Activated effector memory CD4-positive, alpha-beta T cell treated with anti-CD3 and anti-CD28 coated beads, Interleukin-2, amount 50 U/mL, for 16 hours (primary cell): ENCODE measurements around the gene BCL2L2.
"Not testable (repeated sequence)": the region's sequence is repeated elsewhere in the genome, so short reads cannot be mapped to it uniquely, and the experiment has no call there.

Source experiments
- DNase-seq: peaks from one replicate; pipeline ENCODE4 v3.0.0-alpha.2; 2020

BCL2L2 gene

GRCh38 chr14:23324993-23325392 is 18.4 kb downstream of the BCL2L2 start:
- DNase-seq: no peak

DNA sequence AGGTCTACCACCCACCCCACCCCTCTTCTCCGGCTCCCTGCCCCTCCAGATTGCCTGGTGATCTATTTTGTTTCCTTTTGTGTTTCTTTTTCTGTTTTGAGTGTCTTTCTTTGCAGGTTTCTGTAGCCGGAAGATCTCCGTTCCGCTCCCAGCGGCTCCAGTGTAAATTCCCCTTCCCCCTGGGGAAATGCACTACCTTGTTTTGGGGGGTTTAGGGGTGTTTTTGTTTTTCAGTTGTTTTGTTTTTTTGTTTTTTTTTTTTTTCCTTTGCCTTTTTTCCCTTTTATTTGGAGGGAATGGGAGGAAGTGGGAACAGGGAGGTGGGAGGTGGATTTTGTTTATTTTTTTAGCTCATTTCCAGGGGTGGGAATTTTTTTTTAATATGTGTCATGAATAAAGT is 19.1 kb downstream of the BCL2L2 start:
- DNase-seq: not testable (repeated sequence)

DNA sequence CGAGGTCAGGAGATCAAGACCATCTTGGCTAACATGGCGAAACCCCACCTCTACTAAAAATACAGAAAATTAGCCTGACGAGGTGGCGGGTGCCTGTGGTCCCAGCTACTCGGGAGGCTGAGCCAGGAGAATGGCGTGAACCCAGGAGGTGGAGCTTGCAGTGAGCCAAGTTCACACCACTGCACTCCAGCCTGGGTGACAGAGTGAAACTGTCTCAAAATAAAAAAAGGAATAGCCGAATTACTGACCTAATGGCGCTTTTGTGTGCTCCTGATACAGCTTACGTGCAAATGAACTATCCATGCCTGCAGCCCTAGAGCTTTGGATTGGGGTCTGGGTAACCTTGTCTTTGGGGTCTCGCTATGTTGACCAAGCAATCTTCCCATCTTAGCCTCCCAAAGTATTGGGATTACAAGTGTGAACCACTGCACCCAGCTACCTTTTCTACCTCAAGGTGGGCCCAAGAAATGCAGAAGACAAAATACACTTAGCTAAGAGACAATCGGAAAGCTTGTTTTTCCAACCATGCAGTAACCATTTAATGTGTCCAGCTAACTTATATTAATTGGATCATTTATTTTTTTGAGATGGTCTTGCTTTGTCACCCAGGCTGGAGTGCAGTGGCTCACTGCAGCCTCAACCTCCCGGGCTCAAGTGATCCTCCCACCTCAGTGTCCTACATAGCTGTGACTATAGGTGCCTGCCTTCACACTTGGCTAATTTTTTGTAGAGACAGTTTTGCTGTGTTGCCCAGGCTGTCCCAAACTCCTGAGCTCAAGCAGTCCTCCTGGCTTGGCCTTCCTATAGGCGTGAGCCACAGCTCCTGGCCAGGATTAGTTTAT is 20.1 kb downstream of the BCL2L2 start:
- DNase-seq: no peak

GRCh38 chr14:23327947-23328744 is 21.5 kb downstream of the BCL2L2 start:
- peak; percentile 86 for DNase-seq

- no peak for DNase-seq
Observed at GRCh38 chr14:23335623-23336022, 29.0 kb downstream of the BCL2L2 start.

GRCh38 chr14:23339506-23340268 is 33.1 kb downstream of the BCL2L2 start:
- DNase-seq: no peak

DNA sequence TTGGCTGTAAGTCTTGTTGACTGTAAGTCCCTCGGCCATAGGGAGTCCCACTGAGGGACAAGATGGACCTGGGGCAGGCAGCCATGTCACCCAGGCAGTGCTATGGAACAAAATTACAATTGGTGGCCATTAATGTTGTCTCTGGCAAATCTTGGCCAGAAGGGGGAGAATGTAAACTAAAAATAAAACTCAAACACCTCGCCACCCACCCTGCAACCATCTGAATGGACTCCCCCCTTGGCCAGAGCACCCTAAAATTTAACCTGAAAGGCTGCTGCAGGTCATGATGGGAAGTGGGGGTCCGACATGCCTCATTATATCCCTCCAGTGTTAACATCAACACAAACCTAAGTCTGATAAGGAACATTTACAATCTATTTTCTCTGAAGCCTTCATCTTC is 37.8 kb downstream of the BCL2L2 start:
- no peak for DNase-seq

GRCh38 chr14:23345987-23346692 is 39.5 kb downstream of the BCL2L2 start:
- DNase-seq: no peak

- DNase-seq: no peak
Observed at GRCh38 chr14:23346693-23347405, 40.2 kb downstream of the BCL2L2 start.

GRCh38 chr14:23347406-23348296 is 41.0 kb downstream of the BCL2L2 start:
- no peak for DNase-seq

DNA sequence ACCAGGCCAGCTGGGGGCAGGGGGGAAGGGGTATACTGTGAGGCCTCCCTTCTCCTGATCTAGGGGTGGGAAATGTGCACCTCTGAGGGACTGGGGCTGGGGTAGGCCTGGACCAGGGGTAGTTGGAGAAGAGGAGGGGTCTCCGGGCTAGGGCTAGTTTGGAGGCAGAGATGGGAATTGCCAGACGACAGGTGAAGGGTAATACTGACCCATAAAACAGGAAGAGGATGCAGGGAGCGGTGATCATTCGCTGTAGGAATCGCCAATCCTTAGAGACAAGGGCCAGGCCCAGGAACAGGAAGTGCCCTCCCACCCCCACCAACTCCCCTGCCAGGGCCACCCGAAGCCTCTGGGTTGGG is 41.6 kb downstream of the BCL2L2 start:
- DNase-seq: no peak

DNA sequence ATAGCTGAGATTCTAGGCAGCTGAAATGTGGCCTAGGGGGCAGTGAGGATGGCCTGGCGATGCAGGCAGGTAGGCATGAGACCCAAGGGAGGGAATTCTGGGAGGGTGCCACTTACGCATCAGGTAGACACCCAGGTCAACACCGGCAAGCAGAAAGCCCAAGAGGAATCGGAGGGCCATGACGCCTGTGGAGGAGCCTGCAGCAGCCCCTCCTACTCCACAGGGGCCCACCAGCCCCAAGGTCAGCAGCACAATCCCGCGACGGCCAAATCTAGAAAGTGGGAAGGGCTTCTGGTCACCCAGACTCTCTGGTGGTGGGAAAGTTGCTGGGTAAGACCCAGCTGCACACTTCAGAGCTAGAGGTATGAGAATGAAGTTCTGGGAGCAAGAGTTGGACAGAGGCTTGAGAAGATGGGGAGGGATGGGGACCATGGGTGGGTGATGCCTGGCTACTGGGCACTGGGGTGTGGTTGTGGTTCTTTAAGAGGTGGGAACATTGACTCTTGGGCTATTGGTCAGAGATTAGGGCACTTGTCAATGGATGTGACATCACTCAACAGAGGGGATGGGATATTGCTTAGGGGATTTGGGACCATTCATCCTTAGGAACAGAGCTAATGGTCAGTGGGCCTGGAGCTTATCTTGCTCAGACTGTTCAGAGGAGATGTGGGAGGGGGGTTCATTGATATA is 42.7 kb downstream of the BCL2L2 start:
- no peak for DNase-seq

- DNase-seq: no peak
Observed at GRCh38 chr14:23351681-23352505, 45.3 kb downstream of the BCL2L2 start.

- peak; percentile 75 for DNase-seq
Observed at GRCh38 chr14:23352506-23353432, 46.1 kb downstream of the BCL2L2 start, which contains the start of gene SLC22A17. TSS of gene SLC22A17 (minus strand) at chr14:23352887.

- no peak for DNase-seq
Observed at GRCh38 chr14:23353433-23353780, 46.8 kb downstream of the BCL2L2 start.

DNA sequence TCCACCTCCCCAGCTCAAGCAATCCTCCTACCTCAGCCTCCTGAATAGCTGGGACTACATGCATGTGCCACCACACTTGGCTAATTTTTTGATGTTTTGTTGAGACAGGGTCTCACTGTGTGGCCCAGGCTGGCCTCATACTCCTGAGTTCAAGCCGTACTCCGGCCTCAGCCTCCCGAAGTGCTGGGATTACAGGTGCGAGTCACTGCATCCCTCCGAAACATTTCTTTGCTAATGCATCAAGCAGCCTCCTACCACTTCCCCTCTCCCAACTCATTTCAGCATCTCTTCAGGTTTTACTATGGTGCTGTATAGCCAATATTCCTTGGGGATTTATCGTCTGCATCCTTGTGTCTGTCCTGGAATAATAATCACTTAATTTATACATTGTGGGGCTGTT is 48.4 kb downstream of the BCL2L2 start:
- DNase-seq: no peak

- no peak for DNase-seq
Observed at GRCh38 chr14:23355871-23356435, 49.3 kb downstream of the BCL2L2 start.

GRCh38 chr14:23356662-23357061 is 50.0 kb downstream of the BCL2L2 start:
- no peak for DNase-seq
